ENCODE data around the gene YIF1B. TPM values are rescaled to one million over a fixed set of nuclear protein-coding genes. Genes with fewer than 3 reads are reported as not detected.

The YIF1B gene
- total RNA-seq, 1 experiment from 2014 or later: 73.2 TPM

DNA sequence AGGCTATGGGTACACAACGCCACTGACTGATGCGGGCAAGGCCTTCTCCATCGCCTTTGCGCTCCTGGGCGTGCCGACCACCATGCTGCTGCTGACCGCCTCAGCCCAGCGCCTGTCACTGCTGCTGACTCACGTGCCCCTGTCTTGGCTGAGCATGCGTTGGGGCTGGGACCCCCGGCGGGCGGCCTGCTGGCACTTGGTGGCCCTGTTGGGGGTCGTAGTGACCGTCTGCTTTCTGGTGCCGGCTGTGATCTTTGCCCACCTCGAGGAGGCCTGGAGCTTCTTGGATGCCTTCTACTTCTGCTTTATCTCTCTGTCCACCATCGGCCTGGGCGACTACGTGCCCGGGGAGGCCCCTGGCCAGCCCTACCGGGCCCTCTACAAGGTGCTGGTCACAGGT, 10.8 kb upstream of the YIF1B start:
- Histone ChIP-seq H4K5ac (ENCODE audit: insufficient read length, low read depth, low read length) (no peak overlapping the region), H3K79me2 (ENCODE audit: insufficient read depth, low read length) (no peaks in the 10 kb centered on the region), H4K20me1 (ENCODE audit: control insufficient read depth, insufficient read depth, insufficient read length) (no peaks in the 10 kb centered on the region), H3K4me2 (ENCODE audit: insufficient read depth, insufficient read length, low read length) (no peak overlapping the region), H3K18ac (ENCODE audit: insufficient read length, low read depth, low read length) (no peak overlapping the region), H3K27ac (ENCODE audit: insufficient read length, low read depth, low read length) (no peak overlapping the region), H3K23ac (ENCODE audit: insufficient read length, low read depth, low read length) (no peak overlapping the region), H3K27me3 (ENCODE audit: insufficient read depth, low read length) (no peaks in the 10 kb centered on the region), H2AFZ (ENCODE audit: low read length) (no peak overlapping the region), H3K9me3 (ENCODE audit: control insufficient read depth, low read depth, low read length) (no peaks in the 10 kb centered on the region), H3K23me2 (ENCODE audit: insufficient read length, low read depth, low read length, poor library complexity, severe bottlenecking) (no peaks in the 10 kb centered on the region), H2BK12ac (ENCODE audit: insufficient read length, low read depth, low read length) (no peak overlapping the region), H2AK5ac (ENCODE audit: insufficient read length, low read length) (no peak overlapping the region), H4K8ac (replicated peaks; ENCODE audit: insufficient read length, low read depth, low read length) (no peak overlapping the region), H2BK120ac (ENCODE audit: low read depth, low read length, poor library complexity, severe bottlenecking) (no peak overlapping the region), H3K4me1 (ENCODE audit: insufficient read depth, low read length) (no peaks in the 10 kb centered on the region), H2BK20ac (ENCODE audit: low read depth, low read length, poor library complexity, severe bottlenecking) (no peak overlapping the region), H3K14ac (ENCODE audit: insufficient read depth, low read length) (no peak overlapping the region), H3K56ac (ENCODE audit: insufficient read length, low read depth, low read length) (no peak overlapping the region), H3T11ph (ENCODE audit: low read length) (no peak overlapping the region), H3K79me1 (ENCODE audit: insufficient read depth, low read depth, low read length, poor library complexity, severe bottlenecking) (no peaks in the 10 kb centered on the region), H2BK15ac (ENCODE audit: low read depth, low read length) (no peak overlapping the region), H3K4ac (ENCODE audit: low read depth, low read length) (no peak overlapping the region), H3K9ac (ENCODE audit: extremely low read depth, insufficient read length, low read length) (no peak overlapping the region), H2BK5ac (ENCODE audit: insufficient read length, low read length) (no peak overlapping the region), H4K91ac (ENCODE audit: insufficient read length, low read depth, low read length) (no peak overlapping the region)
- H3K27me3 Mint-ChIP-seq (ENCODE audit: low read depth): peaks cover 2% of the 10 kb centered on the region
- H3K9me3 Mint-ChIP-seq: no peaks in the 10 kb centered on the region
- WGBS (ENCODE audit: extremely low coverage, insufficient read length, low lambda C conversion rate): no CpG with 5 or more reads among the region's 22 CpGs
- H3K27ac Mint-ChIP-seq: peak overlapping the region in 1 of 3 experiments; percentile 48; a peak in 1 of 7 replicates
- no peak for DNase-seq
- H3K36me3 Mint-ChIP-seq (ENCODE audit: insufficient read depth in 1 of 3, low read depth in 3 of 3): peaks cover 5 to 16% (median 13%) of the 10 kb centered on the region in 3 experiments; a peak in 6 of 7 replicates
- no peak overlapping the region for H3K4me3 Mint-ChIP-seq
- TF ChIP-seq, protein P1, sequence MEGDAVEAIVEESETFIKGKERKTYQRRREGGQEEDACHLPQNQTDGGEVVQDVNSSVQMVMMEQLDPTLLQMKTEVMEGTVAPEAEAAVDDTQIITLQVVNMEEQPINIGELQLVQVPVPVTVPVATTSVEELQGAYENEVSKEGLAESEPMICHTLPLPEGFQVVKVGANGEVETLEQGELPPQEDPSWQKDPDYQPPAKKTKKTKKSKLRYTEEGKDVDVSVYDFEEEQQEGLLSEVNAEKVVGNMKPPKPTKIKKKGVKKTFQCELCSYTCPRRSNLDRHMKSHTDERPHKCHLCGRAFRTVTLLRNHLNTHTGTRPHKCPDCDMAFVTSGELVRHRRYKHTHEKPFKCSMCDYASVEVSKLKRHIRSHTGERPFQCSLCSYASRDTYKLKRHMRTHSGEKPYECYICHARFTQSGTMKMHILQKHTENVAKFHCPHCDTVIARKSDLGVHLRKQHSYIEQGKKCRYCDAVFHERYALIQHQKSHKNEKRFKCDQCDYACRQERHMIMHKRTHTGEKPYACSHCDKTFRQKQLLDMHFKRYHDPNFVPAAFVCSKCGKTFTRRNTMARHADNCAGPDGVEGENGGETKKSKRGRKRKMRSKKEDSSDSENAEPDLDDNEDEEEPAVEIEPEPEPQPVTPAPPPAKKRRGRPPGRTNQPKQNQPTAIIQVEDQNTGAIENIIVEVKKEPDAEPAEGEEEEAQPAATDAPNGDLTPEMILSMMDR (conservative IDR thresholded peaks at IDR 0.05): no peak
- H3K4me1 Mint-ChIP-seq: peaks cover 1 to 2% of the 10 kb centered on the region in 2 experiments
